Astrocyte of the spinal cord (primary cell): Measurements from ENCODE around the gene ZNF410.
"Not testable (repeated sequence)": the region's sequence is repeated elsewhere in the genome, so short reads cannot be mapped to it uniquely, and the experiment has no call there.

Source experiments
- DNase-seq: peaks from one replicate; pipeline ENCODE4 v3.0.0; 2011; ENCODE audit warnings: low read depth, low spot score
- H3K4me3 ChIP-seq: 2 replicates; pipeline ENCODE4 v1.5.1; 2011; ENCODE audit warnings: low read depth, mild to moderate bottlenecking, low read length, moderate library complexity
- in situ Hi-C: cut with HindIII; loops from 2 replicates; pipeline ENCODE4 v1.10.0; 2017; ENCODE audit warnings: low sequenced_read_pairs
- TF ChIP-seq, protein P1 (sequence below): IDR thresholded peaks from 2 replicates; pipeline ENCODE4 v1.5.1; 2012; ENCODE audit warnings: low read depth, mild to moderate bottlenecking, low read length, inconsistent platforms

Gene ZNF410, protein sequence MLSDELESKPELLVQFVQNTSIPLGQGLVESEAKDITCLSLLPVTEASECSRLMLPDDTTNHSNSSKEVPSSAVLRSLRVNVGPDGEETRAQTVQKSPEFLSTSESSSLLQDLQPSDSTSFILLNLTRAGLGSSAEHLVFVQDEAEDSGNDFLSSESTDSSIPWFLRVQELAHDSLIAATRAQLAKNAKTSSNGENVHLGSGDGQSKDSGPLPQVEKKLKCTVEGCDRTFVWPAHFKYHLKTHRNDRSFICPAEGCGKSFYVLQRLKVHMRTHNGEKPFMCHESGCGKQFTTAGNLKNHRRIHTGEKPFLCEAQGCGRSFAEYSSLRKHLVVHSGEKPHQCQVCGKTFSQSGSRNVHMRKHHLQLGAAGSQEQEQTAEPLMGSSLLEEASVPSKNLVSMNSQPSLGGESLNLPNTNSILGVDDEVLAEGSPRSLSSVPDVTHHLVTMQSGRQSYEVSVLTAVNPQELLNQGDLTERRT

DNA sequence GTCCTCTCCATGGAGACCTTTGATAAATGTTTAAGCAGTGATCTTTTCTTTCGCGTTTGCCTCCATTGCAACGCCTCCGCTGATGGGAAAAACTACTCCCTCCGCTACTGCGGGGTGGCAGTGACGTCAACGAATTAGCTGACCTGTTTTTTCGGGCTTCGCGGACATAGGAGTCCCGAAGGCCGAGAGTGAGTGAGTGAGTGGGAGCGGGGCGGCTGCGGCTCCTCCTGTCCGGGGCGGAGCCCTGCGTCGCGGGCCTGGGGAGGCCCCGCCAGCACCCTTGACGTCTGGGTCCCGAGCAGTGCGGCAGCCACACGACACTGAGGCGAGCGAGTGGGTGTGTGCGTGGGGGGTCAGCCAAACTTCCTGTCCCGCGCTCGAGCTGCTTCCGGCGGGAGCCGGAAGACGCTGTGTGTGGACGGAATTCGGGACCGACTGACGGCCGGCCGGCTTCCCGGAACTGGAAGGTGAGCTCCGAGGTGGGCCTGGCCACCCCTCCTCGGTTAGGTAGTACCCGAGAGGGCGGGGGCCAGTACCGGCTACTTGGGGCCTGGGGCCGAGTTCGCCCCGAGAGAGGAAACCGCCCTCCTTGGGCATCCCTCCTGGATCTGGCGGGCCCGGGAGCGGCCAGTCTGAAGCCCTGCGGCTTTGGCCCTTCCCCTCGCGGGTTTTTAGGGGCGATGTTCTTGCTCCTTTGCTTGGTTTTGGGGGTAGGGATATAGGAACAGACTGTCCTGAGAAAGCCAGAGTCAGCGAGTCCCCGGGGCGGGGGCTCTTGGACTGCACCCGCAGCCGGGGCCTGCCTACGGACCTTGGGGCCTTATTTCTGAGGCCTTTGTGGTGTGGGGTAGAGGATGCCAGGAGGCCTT, at the start of gene ZNF410:
Gene ZNF410, plus strand, starts transcription at position 411 of the 869 bp plus-strand sequence. CDS start 5,317 bp downstream, outside the sequence.
- H3K4me3 ChIP-seq, result peak within 1 kb of the TSS; percentile 91
- in situ Hi-C loops, result no loop called here
- DNase-seq, result peak; percentile 98
- TF ChIP-seq, protein P1, sequence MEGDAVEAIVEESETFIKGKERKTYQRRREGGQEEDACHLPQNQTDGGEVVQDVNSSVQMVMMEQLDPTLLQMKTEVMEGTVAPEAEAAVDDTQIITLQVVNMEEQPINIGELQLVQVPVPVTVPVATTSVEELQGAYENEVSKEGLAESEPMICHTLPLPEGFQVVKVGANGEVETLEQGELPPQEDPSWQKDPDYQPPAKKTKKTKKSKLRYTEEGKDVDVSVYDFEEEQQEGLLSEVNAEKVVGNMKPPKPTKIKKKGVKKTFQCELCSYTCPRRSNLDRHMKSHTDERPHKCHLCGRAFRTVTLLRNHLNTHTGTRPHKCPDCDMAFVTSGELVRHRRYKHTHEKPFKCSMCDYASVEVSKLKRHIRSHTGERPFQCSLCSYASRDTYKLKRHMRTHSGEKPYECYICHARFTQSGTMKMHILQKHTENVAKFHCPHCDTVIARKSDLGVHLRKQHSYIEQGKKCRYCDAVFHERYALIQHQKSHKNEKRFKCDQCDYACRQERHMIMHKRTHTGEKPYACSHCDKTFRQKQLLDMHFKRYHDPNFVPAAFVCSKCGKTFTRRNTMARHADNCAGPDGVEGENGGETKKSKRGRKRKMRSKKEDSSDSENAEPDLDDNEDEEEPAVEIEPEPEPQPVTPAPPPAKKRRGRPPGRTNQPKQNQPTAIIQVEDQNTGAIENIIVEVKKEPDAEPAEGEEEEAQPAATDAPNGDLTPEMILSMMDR, result no peak

DNA sequence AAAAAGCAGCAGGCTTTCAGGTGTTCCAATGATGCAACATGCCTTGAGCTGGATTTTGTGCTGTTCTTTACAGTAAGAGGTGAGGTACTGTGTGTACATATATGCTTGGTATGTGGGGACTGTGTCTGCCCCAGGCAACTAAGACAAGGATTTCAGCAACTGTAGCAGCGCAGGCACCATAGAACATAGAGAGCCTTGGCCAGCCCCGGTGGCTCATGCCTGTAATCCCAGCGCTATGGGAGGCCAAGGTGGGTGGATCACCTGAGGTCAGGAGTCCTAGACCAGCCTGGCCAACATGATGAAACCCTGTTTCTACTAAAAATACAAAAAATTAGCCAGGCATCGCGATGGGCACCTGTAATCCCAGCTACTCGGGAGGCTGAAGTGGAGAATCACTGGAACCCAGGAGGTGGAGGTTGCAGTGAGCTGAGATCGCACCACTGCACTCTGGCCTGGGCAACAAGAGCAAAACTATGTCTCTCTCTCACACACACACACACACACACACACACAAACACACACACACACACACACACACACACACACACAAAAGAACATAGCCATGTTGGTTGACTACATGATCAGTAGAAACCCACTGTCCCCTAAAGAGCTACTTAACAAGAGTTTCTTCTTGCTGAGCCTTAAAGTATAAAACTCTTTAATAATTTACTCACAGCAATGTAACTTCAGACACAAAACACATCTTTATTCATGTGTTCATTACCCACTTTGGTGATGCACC, 48.2 kb upstream of the ZNF410 start:
- DNase-seq, in situ Hi-C loops, H3K4me3 ChIP-seq: not testable (repeated sequence)

DNA sequence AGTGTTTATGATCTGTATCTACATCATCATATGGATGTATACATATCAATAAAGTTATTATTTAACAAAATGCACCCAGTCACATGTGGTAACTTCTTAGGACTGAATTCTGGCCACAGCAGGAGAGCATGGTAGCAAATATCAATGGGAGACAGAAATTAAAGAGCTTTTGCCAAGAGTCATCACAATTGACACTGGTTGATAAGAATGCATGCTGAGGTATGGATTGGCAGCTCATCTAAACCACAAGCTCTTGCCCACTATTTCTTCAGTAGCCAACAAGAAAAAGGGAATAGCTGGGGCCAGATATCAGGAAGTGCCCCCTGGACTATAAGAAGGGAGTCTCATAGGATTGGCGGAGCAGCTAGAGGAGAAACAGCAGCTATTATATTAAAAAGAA, 44.5 kb upstream of the ZNF410 start:
- H3K4me3 ChIP-seq, result no peak overlapping the region
- in situ Hi-C loops, result no loop called here
- no peak for DNase-seq
- TF ChIP-seq, protein P1, result no peak

DNA sequence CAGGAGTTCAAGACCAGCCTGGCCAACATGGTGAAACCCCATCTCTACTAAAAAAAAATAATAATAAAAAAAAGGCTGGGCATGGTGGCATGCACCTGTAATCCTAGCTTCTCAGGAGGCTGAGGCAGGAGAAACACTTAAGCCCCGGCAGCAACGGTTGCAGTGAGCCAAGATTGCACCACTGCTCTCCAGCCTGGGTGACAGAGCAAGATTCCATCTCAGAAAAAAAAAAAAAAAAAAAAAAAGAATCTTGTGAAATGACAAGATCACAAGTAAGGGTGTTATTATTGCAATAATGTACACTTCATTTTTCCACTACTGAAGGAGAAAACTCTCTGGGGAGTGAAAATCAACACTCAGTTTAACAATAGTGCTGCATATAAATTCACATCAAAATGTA, 43.8 kb upstream of the ZNF410 start:
- in situ Hi-C loops, result no loop called here
- TF ChIP-seq, protein P1, result no peak
- H3K4me3 ChIP-seq, result no peak overlapping the region
- no peak for DNase-seq

DNA sequence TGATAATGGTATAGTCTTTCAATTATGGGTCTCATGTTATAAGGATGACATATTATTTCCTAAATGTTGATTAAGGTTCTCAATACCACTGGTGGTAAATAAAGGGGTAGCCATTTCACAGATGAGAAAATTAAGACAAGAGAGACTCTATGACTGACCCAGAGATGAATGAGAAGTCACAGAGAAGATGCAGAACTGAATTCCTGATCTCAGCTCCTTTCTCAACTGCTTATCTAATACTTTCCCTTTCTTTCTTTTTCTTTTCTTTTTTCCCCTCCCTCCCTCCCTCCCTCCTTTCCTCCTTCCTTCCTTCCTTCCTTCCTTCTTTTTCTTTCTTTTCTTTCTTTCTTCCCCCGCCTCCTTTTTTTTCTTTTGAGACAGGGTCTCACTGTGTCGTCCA, 43.4 kb upstream of the ZNF410 start:
- in situ Hi-C loops, result no loop called here
- TF ChIP-seq, protein P1, result no peak
- H3K4me3 ChIP-seq, result no peak overlapping the region
- no peak for DNase-seq

DNA sequence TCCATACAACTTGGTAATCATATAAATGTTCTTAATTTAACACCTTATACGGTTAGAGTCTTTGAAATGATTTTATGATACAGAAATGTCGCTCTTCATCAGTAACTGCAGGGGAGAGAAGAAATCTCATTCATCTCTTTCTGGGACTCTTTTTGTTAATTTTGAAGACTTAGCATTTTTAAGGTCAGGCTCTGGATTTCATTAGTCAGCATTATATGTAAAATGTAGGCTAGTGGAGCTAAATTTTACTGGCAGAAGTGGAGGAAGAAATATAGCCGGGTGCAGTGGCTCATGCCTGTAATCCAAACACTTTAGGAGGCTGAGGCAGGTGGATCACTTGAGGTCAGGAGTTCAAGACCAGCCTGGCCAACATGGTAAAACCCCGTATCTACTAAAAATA, 39.7 kb upstream of the ZNF410 start:
- TF ChIP-seq, protein P1, result no peak
- H3K4me3 ChIP-seq, result no peak overlapping the region
- DNase-seq, result no peak
- in situ Hi-C loops, result no loop called here
